Caco-2 (cell line): ENCODE measurements around the gene SHC3. TPM values are rescaled to one million over a fixed set of nuclear protein-coding genes. Genes with fewer than 3 reads are reported as not detected.

Experiments used
- BruUV-seq: library from RNA; stranded (reverse); fragments of 400-500 nt; replicated peaks from 2 replicates; lab custom pipeline; 2021; lab: Mats Ljungman, UMichigan
- CTCF ChIA-PET: fragments of 300-600 bp; sonication (Branson Sonifier 250); formaldehyde crosslinking; loops from one replicate; lab custom pipeline; 2022; ENCODE audit warnings: antibody characterized with exemption; lab: Charles Lee
- POLR2A ChIA-PET: fragments of 300-600 bp; sonication (Branson Sonifier 250); formaldehyde crosslinking; loops from one replicate; lab custom pipeline; 2022; ENCODE audit warnings: antibody characterized with exemption; lab: Charles Lee
- DNase-seq, 2 experiments: peaks; one replicate each; pipeline versions ENCODE4 v3.0.0 to v3.0.0-alpha.2; 2020 to 2022
- H3K27me3 ChIP-seq: replicated peaks from 2 replicates; pipeline ENCODE4 v1.6.0; 2011; ENCODE audit warnings: low read length; ENCODE audit not compliant: control insufficient read depth, insufficient read depth
- H3K36me3 ChIP-seq: 2 replicates; pipeline ENCODE4 v1.5.1; 2011; ENCODE audit warnings: low read length; ENCODE audit not compliant: control insufficient read depth, insufficient read depth
- H3K4me1 ChIP-seq: fragments of 250-450 bp; sonication (Bioruptor Pico); 2 replicates; pipeline ENCODE4 v1.5.1; 2020; ENCODE audit warnings: mild to moderate bottlenecking
- H3K4me3 ChIP-seq: 2 replicates; pipeline ENCODE4 v1.5.1; 2011; ENCODE audit warnings: low read depth, mild to moderate bottlenecking, control low read depth, low read length
- H3K9me3 ChIP-seq: fragments of 250-450 bp; sonication (Bioruptor Pico); 2 replicates; pipeline ENCODE4 v1.5.1; 2020; ENCODE audit warnings: mild to moderate bottlenecking, moderate library complexity
- H3K27ac Mint-ChIP-seq: one replicate; pipeline ENCODE4 v1.8.0; 2022; ENCODE audit warnings: mixed read lengths; ENCODE audit not compliant: unreplicated experiment
- H3K27me3 Mint-ChIP-seq: one replicate; pipeline ENCODE4 v1.8.0; 2022; ENCODE audit warnings: mixed read lengths; ENCODE audit not compliant: insufficient read depth, unreplicated experiment
- H3K36me3 Mint-ChIP-seq: one replicate; pipeline ENCODE4 v1.8.0; 2022; ENCODE audit warnings: mild to moderate bottlenecking, mixed read lengths; ENCODE audit not compliant: insufficient read depth, unreplicated experiment
- H3K4me1 Mint-ChIP-seq: one replicate; pipeline ENCODE4 v1.8.0; 2022; ENCODE audit warnings: low read depth, mixed read lengths; ENCODE audit not compliant: unreplicated experiment
- H3K4me3 Mint-ChIP-seq: one replicate; pipeline ENCODE4 v1.8.0; 2022; ENCODE audit warnings: mild to moderate bottlenecking, moderate library complexity, mixed read lengths; ENCODE audit not compliant: unreplicated experiment
- H3K9me3 Mint-ChIP-seq: one replicate; pipeline ENCODE4 v1.8.0; 2022; ENCODE audit warnings: mixed read lengths; ENCODE audit not compliant: unreplicated experiment
- CTCF ChIP-seq, 2 experiments: fragments of 200-600 bp in 1 of 2; IDR thresholded peaks; 1 replicate in 1 of 2; 2 replicates in 1 of 2; pipeline versions ENCODE4 v1.5.1 to v1.8.0; 2011 to 2022; ENCODE audit warnings: antibody characterized with exemption in 1 of 2, control low read depth in 1 of 2, inconsistent platforms in 1 of 2, low read depth in 1 of 2, low read length in 1 of 2, mild to moderate bottlenecking in 1 of 2, moderate library complexity in 1 of 2; ENCODE audit not compliant: insufficient read depth in 1 of 2, severe bottlenecking in 1 of 2, unreplicated experiment in 1 of 2
- intact Hi-C: fragments of 100-400 bp; cut with micrococcal nuclease; formaldehyde crosslinking; loops from one replicate; pipeline ENCODE4 v1.10.0; 2022; ENCODE audit not compliant: unreplicated experiment
- total RNA-seq: library from RNA; stranded (reverse); gene quantifications from 2 replicates; pipeline ENCODE4 v1.2.3, GENCODE V29; 2022

SHC3 gene
- total RNA-seq, 1 experiment from 2014 or later = 0.20 TPM

DNA sequence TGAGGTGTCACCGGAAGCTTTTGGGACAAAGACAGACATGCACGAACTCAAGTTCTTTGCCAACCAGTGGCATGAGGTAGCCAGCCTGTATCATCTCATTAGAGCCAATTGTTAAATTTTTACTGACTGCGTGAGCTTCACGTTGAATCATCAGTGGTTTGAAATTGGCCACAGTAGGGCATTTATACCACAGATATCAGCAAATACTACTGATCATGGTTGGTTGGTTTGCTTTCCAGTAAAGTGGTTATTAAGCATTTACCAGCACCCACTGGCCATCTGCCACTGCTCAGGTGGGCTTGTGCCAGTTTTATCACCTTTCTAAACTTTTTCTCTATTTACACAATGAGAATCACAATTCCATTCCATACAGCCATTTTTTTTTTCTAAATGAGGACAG is 28.4 kb upstream of the SHC3 start:
- Histone ChIP-seq H3K4me3 (no peak overlapping the region), H3K27me3 (no peaks in the 10 kb centered on the region), H3K36me3 (no peaks in the 10 kb centered on the region), H3K9me3 (no peaks in the 10 kb centered on the region), H3K4me1 (no peaks in the 10 kb centered on the region)
- H3K27ac Mint-ChIP-seq = no peak overlapping the region
- intact Hi-C loops = no loop called here
- BruUV-seq = no TSS peak
- no peaks in the 10 kb centered on the region for H3K9me3 Mint-ChIP-seq
- CTCF ChIA-PET = no interaction called here
- POLR2A ChIA-PET = no interaction called here
- no peak for TF ChIP-seq CTCF (IDR thresholded peaks at IDR 0.05; ENCODE audit: insufficient read depth in 1 of 2, low read depth in 1 of 2, low read length in 1 of 2, severe bottlenecking in 1 of 2, unreplicated experiment in 1 of 2)
- H3K27me3 Mint-ChIP-seq = no peaks in the 10 kb centered on the region
- no peak overlapping the region for H3K4me3 Mint-ChIP-seq
- no peaks in the 10 kb centered on the region for H3K36me3 Mint-ChIP-seq
- DNase-seq = no peak
- H3K4me1 Mint-ChIP-seq = no peaks in the 10 kb centered on the region

GRCh38 chr9:89204801-89205200 is 26.2 kb upstream of the SHC3 start:
- no peaks in the 10 kb centered on the region for H3K9me3 ChIP-seq
- POLR2A ChIA-PET = interaction anchor here (0.9 kb wide), 1 partner anchor 24 kb away, joined by 3 read pairs; no protein-coding TSS in a partner anchor
- H3K4me3 Mint-ChIP-seq = no peak overlapping the region
- no peak overlapping the region for H3K4me3 ChIP-seq
- no peaks in the 10 kb centered on the region for H3K9me3 Mint-ChIP-seq
- H3K4me1 ChIP-seq = no peaks in the 10 kb centered on the region
- H3K36me3 Mint-ChIP-seq = no peaks in the 10 kb centered on the region
- H3K27ac Mint-ChIP-seq = no peak overlapping the region
- H3K4me1 Mint-ChIP-seq = no peaks in the 10 kb centered on the region
- no peak for TF ChIP-seq CTCF (IDR thresholded peaks at IDR 0.05; ENCODE audit: insufficient read depth in 1 of 2, low read depth in 1 of 2, low read length in 1 of 2, severe bottlenecking in 1 of 2, unreplicated experiment in 1 of 2)
- no peaks in the 10 kb centered on the region for H3K27me3 ChIP-seq
- DNase-seq = no peak
- CTCF ChIA-PET = no interaction called here
- H3K27me3 Mint-ChIP-seq = no peaks in the 10 kb centered on the region
- no peaks in the 10 kb centered on the region for H3K36me3 ChIP-seq
- no TSS peak for BruUV-seq
- intact Hi-C loops = no loop called here

DNA sequence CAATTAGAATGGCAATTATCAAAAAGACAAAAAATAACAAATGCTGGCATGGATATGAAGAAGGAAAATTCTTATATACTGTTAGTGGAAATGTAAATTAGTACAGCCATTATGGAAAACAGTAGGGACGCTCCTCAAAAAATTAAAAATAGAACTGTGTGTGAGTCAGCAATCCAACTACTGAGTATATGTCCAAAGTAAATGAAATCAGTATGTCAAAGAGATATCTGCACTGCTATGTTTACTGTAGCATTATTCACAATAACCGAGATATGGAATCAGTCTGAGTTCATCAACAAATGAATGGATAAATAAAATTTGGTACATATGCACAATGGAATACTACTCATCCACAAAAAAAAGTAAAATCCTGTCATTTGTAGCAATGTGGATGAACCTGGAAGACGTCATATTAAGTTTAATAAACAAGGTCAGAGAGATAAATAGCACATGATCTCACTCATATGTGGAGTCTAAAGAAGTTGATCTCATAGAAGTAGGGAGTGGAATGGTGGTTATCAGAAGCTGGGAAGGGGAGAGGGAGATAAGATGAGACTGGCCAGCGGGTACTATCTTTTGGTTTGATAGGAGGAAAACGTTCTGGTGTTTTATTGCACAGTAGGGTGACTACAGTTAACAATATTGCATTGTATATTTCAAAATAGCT is 16.6 kb upstream of the SHC3 start:
- H3K9me3 ChIP-seq = no peaks in the 10 kb centered on the region
- ChIA-PET POLR2A (no interaction called here), CTCF (no interaction called here)
- H3K36me3 Mint-ChIP-seq = no peaks in the 10 kb centered on the region
- H3K4me1 ChIP-seq = no peaks in the 10 kb centered on the region; the same call in 1 of the 2 replicates
- no peak for TF ChIP-seq CTCF (IDR thresholded peaks at IDR 0.05; ENCODE audit: insufficient read depth in 1 of 2, low read depth in 1 of 2, low read length in 1 of 2, severe bottlenecking in 1 of 2, unreplicated experiment in 1 of 2)
- peaks cover 7% of the 10 kb centered on the region for H3K4me1 Mint-ChIP-seq
- no peaks in the 10 kb centered on the region for H3K27me3 ChIP-seq
- DNase-seq = no peak
- no peak overlapping the region for H3K4me3 ChIP-seq
- no TSS peak for BruUV-seq
- no peaks in the 10 kb centered on the region for H3K36me3 ChIP-seq
- no peaks in the 10 kb centered on the region for H3K9me3 Mint-ChIP-seq
- H3K27me3 Mint-ChIP-seq = no peaks in the 10 kb centered on the region
- intact Hi-C loops = no loop called here
- H3K4me3 Mint-ChIP-seq = no peak overlapping the region
- no peak overlapping the region for H3K27ac Mint-ChIP-seq
